Stimulated activated naive CD4-positive, alpha-beta T cell (primary cell): ENCODE data around the gene VSIR.
A peak's percentile ranks its signal among the peaks of the same experiment; 100 is the strongest.

Source experiments
- DNase-seq, 6 experiments: peaks; one replicate each; lab custom pipeline; 2025; lab: John Stamatoyannopoulos, UW

Gene VSIR

GRCh38 chr10:71763352-71764127 lies 9.8 kb downstream of the VSIR start:
- no peak for DNase-seq

GRCh38 chr10:71762324-71762723 lies 11.0 kb downstream of the VSIR start:
- no peak for DNase-seq

DNA sequence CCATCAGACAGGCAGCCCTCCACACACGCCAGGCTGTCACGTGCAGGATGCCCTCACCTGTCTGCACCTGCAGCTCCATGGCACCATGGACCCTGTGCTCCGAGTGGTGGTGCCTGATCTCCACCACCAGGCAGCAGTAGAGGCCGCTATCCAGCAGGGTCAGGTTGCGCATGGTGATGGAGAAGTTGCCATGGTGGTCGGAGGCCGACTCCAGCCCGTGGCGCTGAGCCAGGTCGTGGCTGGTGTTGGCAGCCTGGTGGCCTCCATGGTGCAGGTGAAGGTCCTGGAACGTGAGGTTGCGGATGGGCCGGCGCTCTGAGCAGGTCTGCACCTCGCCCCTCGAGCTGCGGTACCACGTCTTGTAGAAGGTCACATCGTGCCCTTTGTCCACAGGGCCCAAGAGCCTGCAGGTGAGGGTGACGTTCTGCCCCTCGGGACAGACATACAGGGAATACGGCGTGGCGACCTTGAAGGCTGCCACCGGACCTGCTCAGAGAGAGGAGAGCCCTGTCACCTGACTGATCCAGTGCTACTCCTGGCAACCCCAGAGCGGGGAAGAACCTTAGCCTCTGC lies 11.7 kb downstream of the VSIR start:
- no peak for DNase-seq

DNA sequence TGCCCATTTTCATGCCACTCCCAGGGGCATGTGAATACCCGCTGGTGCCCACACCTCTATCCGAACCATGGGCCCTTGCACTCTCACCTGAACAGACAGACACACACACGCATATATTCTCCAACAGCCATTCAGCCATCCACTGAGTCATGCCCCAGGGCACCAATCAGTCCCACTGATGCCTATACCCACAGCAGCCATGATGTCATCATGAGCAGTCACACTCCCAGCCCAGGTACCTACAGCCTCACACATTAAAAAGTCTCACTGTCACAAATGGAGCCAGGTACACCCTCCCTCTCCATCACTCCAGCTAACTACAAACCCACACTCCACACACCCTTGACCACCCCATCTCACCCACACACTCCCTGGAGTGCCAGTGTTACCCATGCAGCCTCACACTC lies 12.2 kb downstream of the VSIR start:
- no peak for DNase-seq

DNA sequence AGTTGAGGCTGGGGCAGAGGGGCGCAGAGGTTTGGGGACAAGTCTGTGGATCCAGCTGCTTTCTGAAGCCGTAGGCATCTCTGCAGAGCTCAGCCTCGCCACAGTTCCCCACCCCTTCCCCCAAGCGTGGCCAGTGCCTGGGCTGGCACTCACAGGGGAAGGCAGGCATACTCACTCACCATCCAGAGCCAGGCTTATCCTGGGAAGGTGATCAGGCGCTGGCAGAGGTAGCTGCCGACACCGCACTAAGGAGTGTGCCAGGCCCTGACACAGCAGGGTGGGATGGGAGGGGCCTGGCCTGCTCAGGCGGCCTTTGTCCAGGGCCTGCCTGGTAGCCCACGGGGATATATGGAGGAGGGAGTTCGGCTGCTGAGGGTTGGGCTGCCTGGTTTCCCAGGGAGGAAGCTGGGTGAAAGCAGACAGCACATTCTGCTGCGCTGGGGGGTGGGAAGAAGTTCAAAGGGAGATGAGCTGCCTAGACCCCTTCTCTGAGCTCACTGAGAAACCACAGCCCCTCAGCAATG lies 15.9 kb downstream of the VSIR start:
- peak in 2 of 6 experiments; percentile 15 for DNase-seq

DNA sequence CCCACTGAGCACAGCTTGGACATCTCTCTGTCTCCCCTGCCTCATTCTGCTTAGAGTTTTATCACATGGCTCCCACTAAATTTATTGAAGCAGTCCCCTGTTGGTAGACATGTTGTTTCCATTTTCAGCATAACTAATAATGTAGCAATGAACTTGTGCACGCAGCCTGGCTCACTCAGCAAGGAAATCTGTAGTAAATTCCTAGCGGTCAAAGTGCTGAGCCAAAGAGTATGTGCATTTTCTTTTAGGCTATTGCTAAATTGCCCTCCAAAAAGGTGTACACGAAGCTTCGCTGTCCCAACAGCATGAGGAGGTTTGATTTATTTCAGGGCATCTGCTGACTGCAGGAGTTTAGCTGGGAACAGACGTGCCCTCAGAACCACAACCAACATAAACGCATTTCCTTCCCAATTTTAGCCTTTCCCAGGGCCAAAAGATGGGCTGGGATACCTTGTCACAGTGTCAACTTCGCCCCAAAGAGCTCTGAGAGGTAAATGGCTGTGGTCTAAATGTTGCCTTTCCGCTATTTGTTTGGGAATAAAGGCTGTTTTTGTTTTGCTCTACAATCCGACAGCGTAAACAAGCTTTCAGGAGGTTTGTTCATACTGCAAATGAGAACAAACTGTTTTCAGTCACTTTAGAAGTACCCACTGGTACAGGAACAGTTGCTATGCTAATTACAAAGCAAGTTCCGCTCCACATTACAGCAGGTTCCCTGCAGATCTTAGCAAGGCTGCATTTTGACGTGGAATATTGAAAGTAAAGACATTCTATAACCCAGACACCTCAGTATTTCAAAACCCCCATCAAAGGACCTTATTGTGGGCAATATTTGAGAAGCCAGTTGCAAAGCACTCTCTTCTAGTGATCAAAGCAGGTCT lies 16.8 kb downstream of the VSIR start:
- DNase-seq = peak in 3 of 6 experiments; percentile 73 to 81 (median 74)

DNA sequence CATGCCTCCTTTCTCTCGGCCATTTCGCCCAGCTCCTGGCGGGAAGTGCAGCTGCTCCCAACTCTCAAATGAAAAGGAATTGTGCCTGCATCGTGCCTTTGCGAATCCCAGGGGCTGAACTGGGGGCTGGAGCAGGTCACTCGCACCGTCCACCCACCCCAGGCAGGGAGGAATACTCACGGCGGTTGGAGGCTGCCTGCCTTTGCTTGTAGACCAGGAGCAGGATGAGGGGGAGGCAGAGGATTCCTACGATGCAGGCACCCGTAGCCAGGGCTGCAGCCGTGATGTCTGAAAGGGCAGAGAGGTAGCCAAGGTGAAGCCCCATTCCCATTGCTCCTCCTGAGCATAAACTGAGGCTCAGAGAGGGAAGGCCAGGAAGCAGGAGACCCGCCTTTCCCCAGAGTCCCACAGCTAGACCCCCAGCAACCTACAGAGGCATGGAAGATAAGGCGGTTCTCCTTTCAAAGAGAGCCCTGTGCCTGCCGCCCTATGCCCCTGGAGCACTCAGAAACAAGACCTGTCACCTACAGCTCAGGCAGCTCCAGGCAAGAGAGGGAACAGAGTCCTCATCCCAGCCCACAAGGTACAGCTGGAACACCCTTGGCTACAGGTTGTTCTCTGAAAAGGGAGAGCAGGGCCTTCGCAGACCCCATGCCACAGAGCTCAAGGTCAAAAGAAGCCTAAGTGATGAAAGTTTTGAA lies 18.0 kb downstream of the VSIR start:
- no peak for DNase-seq

- no peak for DNase-seq
Observed at GRCh38 chr10:71754562-71754961, 18.8 kb downstream of the VSIR start.

GRCh38 chr10:71753960-71754505 lies 19.3 kb downstream of the VSIR start:
- no peak for DNase-seq

- DNase-seq = no peak
Observed at GRCh38 chr10:71753091-71753959, 20.0 kb downstream of the VSIR start.

GRCh38 chr10:71752391-71753090 lies 20.8 kb downstream of the VSIR start:
- peak in 3 of 6 experiments; percentile 14 to 52 (median 39) for DNase-seq

GRCh38 chr10:71751515-71752224 lies 21.6 kb downstream of the VSIR start:
- no peak for DNase-seq

- no peak for DNase-seq
Observed at GRCh38 chr10:71750986-71751385, 22.3 kb downstream of the VSIR start.

DNA sequence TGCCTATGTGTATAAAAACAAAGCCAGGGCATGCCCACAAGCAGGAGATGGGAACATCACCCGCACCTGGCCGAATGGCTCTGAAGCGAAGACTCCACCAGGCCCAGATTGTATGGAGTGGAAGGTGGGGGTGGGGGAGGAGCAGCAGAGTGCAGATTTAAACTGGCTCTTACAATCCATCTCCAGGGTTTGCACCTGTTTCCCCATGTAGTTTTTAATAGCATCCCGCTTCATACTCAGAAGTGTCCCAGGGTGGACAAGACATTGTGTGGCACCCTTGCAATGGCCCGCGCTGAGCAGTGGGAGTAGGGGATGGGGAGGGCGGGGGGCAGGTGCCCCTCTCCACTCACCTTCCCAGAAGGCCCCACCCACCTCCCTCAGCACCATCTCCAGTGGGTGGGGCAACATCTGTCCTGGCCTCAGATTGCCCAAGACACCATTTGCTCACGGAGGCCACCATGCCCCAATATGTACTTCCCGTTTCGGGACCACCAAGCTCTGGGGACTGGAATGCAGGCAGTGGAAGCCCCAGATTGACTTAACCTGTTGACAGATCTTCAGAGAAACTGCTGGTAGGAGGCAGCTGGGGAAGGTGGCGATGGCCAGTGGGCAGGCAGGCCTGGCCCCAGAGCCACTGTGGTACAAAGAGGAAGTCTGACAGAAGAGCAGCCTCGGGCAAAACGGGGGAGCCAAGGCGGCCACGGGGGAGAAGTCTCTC lies 23.0 kb downstream of the VSIR start:
- peak in 1 of 6 experiments; percentile 13 for DNase-seq

GRCh38 chr10:71749396-71749795 lies 23.9 kb downstream of the VSIR start:
- peak in 1 of 6 experiments; percentile 45 for DNase-seq

DNA sequence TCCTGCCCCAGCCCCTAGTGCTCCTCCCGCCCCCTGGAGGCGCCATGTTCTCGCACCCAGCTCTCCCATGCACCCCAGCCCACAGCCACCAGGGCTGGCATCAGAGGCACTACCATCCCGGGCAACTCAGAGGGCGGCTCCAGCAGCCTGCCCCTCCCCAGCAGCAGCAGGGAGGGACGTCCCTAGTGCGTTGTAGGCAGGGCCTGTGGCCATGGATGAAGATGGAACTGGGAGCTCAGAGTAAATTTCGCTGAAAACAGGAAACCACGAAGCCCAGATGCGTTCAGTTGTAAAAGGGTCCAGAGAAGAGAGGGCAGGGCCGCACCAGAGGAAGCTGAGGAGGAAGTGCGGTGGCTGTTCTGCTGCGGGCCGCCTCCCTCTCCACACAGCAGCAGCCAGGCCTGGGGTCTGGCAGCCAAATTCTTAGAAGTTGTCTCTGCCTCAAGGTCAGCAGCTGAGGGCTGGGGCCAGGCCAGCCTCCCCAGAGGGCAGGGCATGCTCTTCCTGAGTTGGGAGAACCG lies 24.6 kb downstream of the VSIR start:
- DNase-seq = peak; percentile 63 to 91 (median 80)

DNA sequence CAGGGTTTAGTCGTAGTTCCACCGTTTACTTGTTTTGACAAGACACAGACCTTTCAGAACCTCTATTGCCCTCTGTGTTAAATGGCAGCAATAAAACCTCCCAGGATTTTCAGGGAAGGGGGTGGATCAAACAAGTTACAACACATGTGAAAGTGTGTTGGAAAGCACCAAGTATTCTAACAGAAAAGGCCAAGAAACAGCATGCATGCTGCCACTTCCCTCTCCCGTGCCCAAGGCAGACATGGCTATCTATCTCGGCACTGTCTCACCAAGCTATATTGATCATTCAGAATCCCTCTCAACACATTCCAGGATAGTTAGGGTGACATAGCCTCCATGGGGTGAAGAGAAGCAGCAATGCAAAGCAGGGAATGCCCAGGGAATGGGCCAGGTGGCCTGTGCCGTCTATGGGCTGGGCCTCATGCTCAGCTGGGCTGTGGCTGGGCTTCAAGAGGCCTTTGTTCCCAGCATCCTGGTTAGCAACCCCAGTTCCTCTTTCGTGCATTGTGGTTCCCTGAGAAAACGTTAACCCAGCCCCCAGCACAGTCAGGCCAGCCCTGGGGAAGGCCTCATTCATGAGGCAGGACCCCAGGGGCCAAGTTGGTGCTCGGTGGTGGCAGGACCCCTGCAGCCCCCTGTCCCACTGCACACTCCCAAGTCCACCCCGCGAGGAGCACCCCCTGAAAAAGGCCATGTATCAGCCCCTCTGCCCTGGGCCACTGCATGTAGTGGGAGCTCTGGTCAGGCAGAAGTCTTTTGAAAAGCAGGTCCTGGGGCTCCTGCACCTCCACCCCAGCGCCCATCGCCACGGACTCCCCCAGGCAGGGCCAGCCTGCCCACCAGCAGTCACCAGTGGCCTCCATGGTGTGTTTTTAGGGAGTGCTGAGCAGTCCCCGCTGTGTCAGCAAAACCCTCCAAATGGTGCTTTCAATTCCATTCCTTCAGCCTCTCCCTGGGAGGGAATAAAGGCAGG lies 25.5 kb downstream of the VSIR start:
- DNase-seq = peak in 1 of 6 experiments; percentile 21
